Stimulated activated CD8-positive, alpha-beta memory T cell treated with anti-CD3 and anti-CD28 coated beads, Interleukin-15, amount 100 ng/mL, for 4 hours (primary cell): Measurements from ENCODE around the gene PPP1R16B.
A peak's percentile ranks its signal among the peaks of the same experiment; 100 is the strongest.
"Not testable (repeated sequence)": the region's sequence is repeated elsewhere in the genome, so short reads cannot be mapped to it uniquely, and the experiment has no call there.

Source experiments
- DNase-seq, 2 donors: peaks; one replicate each; pipeline ENCODE4 v3.0.0-alpha.2; 2020; ENCODE audit warnings: low read depth in 2 of 2

PPP1R16B gene

GRCh38 chr20:38932457-38933120 is 127.1 kb downstream of the PPP1R16B start:
- no peak for DNase-seq

- no peak for DNase-seq
Measured at GRCh38 chr20:38934530-38934929, 129.0 kb downstream of the PPP1R16B start.

- no peak for DNase-seq
Measured at GRCh38 chr20:38935285-38935684, 129.8 kb downstream of the PPP1R16B start.

- DNase-seq, result no peak
Measured at GRCh38 chr20:38935967-38936407, 130.5 kb downstream of the PPP1R16B start.

- DNase-seq, result no peak
Measured at GRCh38 chr20:38937000-38937399, 131.5 kb downstream of the PPP1R16B start.

GRCh38 chr20:38937978-38938473 is 132.5 kb downstream of the PPP1R16B start:
- no peak for DNase-seq

GRCh38 chr20:38939686-38940085 is 134.2 kb downstream of the PPP1R16B start:
- no peak for DNase-seq

- no peak for DNase-seq
Measured at GRCh38 chr20:38940644-38941043, 135.1 kb downstream of the PPP1R16B start.

- no peak for DNase-seq
Measured at GRCh38 chr20:38941726-38942389, 136.4 kb downstream of the PPP1R16B start.

GRCh38 chr20:38945012-38945411 is 139.5 kb downstream of the PPP1R16B start:
- DNase-seq, result no peak

- DNase-seq, result no peak
Measured at GRCh38 chr20:38946836-38947235, 141.3 kb downstream of the PPP1R16B start.

GRCh38 chr20:38947931-38948362 is 142.4 kb downstream of the PPP1R16B start:
- no peak for DNase-seq

- no peak for DNase-seq
Measured at GRCh38 chr20:38950254-38950653, 144.8 kb downstream of the PPP1R16B start.

GRCh38 chr20:38951611-38952010 is 146.1 kb downstream of the PPP1R16B start:
- DNase-seq, result no peak

- DNase-seq, result no peak
Measured at GRCh38 chr20:38952153-38952552, 146.7 kb downstream of the PPP1R16B start.

- DNase-seq, result no peak
Measured at GRCh38 chr20:38953630-38954340, 148.3 kb downstream of the PPP1R16B start.

GRCh38 chr20:38957235-38957876 is 151.9 kb downstream of the PPP1R16B start:
- no peak for DNase-seq

- no peak for DNase-seq
Measured at GRCh38 chr20:38957915-38958485, 152.5 kb downstream of the PPP1R16B start.

- not testable (repeated sequence) for DNase-seq
Measured at GRCh38 chr20:38960187-38960687, 154.7 kb downstream of the PPP1R16B start.

GRCh38 chr20:38961530-38962043 is 156.1 kb downstream of the PPP1R16B start:
- DNase-seq, result peak in 1 of 2 donors; percentile 3
